ENCODE measurements around the gene FAM180A. TPM values are rescaled to one million over a fixed set of nuclear protein-coding genes. Genes with fewer than 3 reads are reported as not detected.

FAM180A gene
- total RNA-seq, 1 donor from 2014 or later = not detected

GRCh38 chr7:135685306-135686084 is 63.1 kb downstream of the FAM180A start:
- intact Hi-C loops (cut with micrococcal nuclease) = no loop called here

DNA sequence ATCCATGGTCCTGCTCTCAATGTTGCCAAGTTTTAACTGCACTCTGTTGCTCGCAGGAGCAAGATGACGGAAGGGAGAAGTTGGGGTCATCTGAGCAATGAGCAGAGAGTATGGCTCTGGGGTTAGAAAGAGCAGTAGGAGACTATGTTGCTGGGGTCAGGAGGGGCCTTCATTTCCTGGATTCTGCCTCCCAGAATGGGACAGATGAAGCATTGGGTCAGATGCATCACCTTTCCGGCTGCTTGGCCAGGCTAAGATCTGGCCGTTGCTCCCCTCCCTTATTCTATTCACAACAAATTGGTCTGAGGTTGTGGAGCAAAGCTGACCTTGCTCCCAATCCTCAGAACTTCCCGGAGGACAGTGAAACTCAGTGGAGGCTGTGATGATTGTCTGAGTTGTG is 63.9 kb downstream of the FAM180A start:
- intact Hi-C loops (cut with micrococcal nuclease) = no loop called here

- intact Hi-C loops (cut with micrococcal nuclease) = no loop called here
These were observed 64.5 kb downstream of the FAM180A start for GRCh38 chr7:135684136-135684535.

GRCh38 chr7:135683609-135684008 is 65.0 kb downstream of the FAM180A start:
- intact Hi-C loops (cut with micrococcal nuclease) = no loop called here

DNA sequence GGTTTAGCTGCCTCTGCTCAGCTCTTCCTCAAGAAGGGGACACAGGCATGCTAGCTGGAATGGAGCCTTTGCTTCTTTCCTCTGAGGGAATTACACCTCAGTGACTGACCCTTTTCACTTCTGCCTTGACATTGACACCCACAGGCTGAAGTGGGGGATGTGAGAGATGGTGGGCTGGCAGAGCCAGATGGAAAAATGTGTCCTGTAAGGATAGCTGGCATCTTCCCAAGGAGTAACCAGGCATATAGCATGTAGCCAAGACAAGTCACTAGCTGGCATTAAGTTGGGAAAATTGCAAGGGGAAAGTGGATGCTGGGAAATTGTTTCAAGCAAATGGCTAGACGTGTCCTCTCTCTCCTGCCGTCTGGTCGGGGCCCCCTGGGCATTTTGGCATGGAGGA is 66.4 kb downstream of the FAM180A start:
- intact Hi-C loops (cut with micrococcal nuclease) = no loop called here

- intact Hi-C loops (cut with micrococcal nuclease) = no loop called here
These were observed 66.9 kb downstream of the FAM180A start for GRCh38 chr7:135681762-135682161.

Other genes with a start within 250 kb of the FAM180A start
- gene CNOT4, start 238.7 kb downstream of the FAM180A start, total RNA-seq = 22.1 and 24.9 TPM in 2 replicates
- gene NUP205, start 190.9 kb downstream of the FAM180A start, total RNA-seq = 101 and 103 TPM in 2 replicates
- gene STMP1, start 86.3 kb downstream of the FAM180A start, total RNA-seq = 22.8 and 23.9 TPM in 2 replicates
- not detected in 2 replicates for gene SLC13A4, start 20.6 kb downstream of the FAM180A start, total RNA-seq
- gene MTPN, start 228.5 kb upstream of the FAM180A start, total RNA-seq = 126 and 129 TPM in 2 replicates

Data from T-helper 2 cell treated with Interferon-gamma antibody and Interleukin-4, amounts not matched to agents 100 ng/mL and 5 ng/mL, for 36 hours (primary cell).